ENCODE data around the gene GJC3.

DNA sequence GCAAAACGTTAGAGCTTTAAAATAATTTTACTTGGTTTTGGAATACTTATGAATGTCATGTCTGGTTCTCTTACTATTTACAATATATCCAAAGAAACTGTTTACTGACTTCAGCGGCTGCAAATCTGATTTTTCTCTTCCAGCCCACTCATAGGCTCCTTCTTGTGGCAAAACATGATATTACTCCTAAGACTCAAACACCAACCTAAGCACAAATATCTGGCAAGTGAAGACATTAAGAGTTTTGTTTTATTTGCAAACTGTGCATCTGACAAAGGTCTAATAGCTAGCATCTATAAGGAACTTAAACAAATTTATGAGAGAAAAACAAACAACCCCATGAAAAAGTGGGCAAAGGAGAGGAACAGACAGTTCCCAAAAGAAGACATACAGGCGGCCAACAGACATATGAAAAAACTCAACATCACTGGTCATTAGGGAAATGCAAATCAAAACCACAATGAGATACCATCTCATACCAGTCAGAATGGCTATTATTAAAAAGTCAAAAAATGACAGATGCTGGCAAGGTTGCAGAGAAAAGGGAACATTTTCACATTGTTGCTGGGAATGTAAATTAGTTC is 20.3 kb upstream of the GJC3 start:
- TF ChIP-seq ZNF274 (CRISPR knock-in tag; IDR thresholded peaks at IDR 0.05), result no peak
- TF ChIP-seq CTCF (CRISPR knock-in tag; IDR thresholded peaks at IDR 0.05), result peak; percentile 47
- TF ChIP-seq ZNF44 (CRISPR knock-in tag; IDR thresholded peaks at IDR 0.05), result no peak
- no peak for TF ChIP-seq MAZ (IDR thresholded peaks at IDR 0.05; ENCODE audit: borderline replicate concordance, low read depth, low read length)
- no peak for TF ChIP-seq MAZ (CRISPR knock-in tag; IDR thresholded peaks at IDR 0.05; ENCODE audit: low read depth)

Measured in HepG2 (cell line).